Neural cell (in vitro differentiated cells): ENCODE results near the gene MMP24OS.

Experiments
- EP300 ChIP-seq: fragments of 450-650 bp; conservative IDR thresholded peaks from 2 replicates; pipeline ENCODE4 v1.6.1; 2014; ENCODE audit warnings: antibody characterized with exemption, mild to moderate bottlenecking, moderate library complexity; ENCODE audit not compliant: poor library complexity, severe bottlenecking
- EZH2 ChIP-seq: fragments of 200-600, 300-800 bp; shearing (Covaris generic), sonication (generic); IDR thresholded peaks from 2 replicates; pipeline ENCODE4 v1.6.1; 2014; ENCODE audit warnings: antibody characterized with exemption, low read length, borderline replicate concordance, mild to moderate bottlenecking; ENCODE audit not compliant: insufficient read depth, poor library complexity, severe bottlenecking
- TF ChIP-seq, protein P1 (sequence below): fragments of 450-650 bp; IDR thresholded peaks from 2 replicates; pipeline ENCODE4 v1.5.1; 2014; ENCODE audit warnings: antibody characterized with exemption, mild to moderate bottlenecking, moderate library complexity; ENCODE audit not compliant: poor library complexity, severe bottlenecking

DNA sequence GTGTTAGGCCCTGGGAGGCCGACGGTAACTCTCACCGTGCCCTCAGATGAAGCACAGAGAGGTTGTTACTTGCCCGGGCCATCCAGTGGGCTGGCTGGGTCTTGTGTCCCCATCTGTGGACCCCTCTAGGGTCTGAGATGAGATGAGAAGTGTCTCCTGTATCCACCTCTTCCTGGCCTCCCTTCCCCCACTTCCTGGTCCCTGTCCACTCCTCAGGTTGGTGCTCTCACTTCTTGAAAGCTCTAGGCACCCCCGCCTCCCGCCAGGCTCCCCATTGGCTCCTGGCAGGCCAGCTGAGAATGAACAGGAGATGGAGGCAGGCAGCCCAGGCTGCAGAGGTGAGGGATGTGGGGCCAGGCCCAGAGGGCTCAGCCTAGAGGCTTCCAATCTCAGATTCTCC lies 1.5 kb downstream of the MMP24OS start:
- TF ChIP-seq, protein P1, sequence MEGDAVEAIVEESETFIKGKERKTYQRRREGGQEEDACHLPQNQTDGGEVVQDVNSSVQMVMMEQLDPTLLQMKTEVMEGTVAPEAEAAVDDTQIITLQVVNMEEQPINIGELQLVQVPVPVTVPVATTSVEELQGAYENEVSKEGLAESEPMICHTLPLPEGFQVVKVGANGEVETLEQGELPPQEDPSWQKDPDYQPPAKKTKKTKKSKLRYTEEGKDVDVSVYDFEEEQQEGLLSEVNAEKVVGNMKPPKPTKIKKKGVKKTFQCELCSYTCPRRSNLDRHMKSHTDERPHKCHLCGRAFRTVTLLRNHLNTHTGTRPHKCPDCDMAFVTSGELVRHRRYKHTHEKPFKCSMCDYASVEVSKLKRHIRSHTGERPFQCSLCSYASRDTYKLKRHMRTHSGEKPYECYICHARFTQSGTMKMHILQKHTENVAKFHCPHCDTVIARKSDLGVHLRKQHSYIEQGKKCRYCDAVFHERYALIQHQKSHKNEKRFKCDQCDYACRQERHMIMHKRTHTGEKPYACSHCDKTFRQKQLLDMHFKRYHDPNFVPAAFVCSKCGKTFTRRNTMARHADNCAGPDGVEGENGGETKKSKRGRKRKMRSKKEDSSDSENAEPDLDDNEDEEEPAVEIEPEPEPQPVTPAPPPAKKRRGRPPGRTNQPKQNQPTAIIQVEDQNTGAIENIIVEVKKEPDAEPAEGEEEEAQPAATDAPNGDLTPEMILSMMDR: no peak
- TF ChIP-seq EZH2 (no peak), EP300 (no peak)
